Measurements from ENCODE around the gene SYT12. TPM values are rescaled to one million over a fixed set of nuclear protein-coding genes. Genes with fewer than 3 reads are reported as not detected.

Gene SYT12
- total RNA-seq, 1 donor from 2014 or later = 0.44 TPM

- H3K4me3 Mint-ChIP-seq = no peak overlapping the region
- no peak overlapping the region for H3K27ac Mint-ChIP-seq (ENCODE audit: unreplicated experiment)
- peaks cover 11% of the 10 kb centered on the region for H3K27me3 Mint-ChIP-seq (ENCODE audit: low read depth)
- TF ChIP-seq, protein P1, sequence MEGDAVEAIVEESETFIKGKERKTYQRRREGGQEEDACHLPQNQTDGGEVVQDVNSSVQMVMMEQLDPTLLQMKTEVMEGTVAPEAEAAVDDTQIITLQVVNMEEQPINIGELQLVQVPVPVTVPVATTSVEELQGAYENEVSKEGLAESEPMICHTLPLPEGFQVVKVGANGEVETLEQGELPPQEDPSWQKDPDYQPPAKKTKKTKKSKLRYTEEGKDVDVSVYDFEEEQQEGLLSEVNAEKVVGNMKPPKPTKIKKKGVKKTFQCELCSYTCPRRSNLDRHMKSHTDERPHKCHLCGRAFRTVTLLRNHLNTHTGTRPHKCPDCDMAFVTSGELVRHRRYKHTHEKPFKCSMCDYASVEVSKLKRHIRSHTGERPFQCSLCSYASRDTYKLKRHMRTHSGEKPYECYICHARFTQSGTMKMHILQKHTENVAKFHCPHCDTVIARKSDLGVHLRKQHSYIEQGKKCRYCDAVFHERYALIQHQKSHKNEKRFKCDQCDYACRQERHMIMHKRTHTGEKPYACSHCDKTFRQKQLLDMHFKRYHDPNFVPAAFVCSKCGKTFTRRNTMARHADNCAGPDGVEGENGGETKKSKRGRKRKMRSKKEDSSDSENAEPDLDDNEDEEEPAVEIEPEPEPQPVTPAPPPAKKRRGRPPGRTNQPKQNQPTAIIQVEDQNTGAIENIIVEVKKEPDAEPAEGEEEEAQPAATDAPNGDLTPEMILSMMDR (conservative IDR thresholded peaks at IDR 0.05) = no peak
- H3K9me3 Mint-ChIP-seq = no peaks in the 10 kb centered on the region
- DNase-seq (ENCODE audit: low read depth, low spot score) = no peak
- no peaks in the 10 kb centered on the region for H3K36me3 Mint-ChIP-seq (ENCODE audit: low read depth)
- no peaks in the 10 kb centered on the region for H3K4me1 Mint-ChIP-seq
Measured at GRCh38 chr11:67031791-67032561, 9.0 kb downstream of the SYT12 start.

DNA sequence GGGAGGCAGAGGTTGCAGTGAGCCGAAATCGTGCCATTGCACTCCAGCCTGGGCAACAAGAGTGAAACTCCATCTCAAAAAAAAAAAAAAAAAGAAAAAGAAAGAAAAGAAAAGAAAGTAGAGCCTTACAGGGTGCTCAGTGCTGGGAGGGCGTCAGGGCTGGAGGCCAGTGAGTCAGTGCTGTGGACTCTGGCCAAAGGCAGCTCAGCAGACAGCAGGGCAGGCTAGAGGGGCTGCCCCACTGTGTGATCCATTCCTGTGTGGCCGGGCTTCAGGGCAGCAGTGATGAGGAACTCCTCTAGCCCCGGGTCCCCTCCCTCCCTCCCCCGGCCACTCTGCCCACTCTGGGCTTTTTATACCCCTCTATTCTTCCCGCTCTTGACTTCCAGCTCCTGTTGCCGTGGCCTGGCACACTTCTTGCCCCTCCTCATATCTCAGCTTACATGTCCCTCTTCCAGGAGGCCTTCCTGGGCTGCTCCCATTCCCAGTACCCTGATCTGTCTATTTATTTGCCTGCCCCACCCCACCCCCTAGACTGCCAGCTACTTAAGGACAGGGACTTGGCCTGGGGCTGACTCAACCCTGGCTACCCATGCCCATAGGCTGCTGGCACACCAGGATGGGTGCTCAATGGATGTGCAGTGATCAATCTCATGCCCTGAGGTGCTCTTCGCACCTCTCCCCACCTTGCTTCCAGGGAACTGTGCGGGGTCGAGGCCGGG, 10.1 kb downstream of the SYT12 start:
- peaks cover 10% of the 10 kb centered on the region for H3K27me3 Mint-ChIP-seq (ENCODE audit: low read depth)
- no peak for DNase-seq (ENCODE audit: low read depth, low spot score)
- H3K27ac Mint-ChIP-seq (ENCODE audit: unreplicated experiment) = no peak overlapping the region
- no peaks in the 10 kb centered on the region for H3K36me3 Mint-ChIP-seq (ENCODE audit: low read depth)
- no peak overlapping the region for H3K4me3 Mint-ChIP-seq
- TF ChIP-seq, protein P1 (conservative IDR thresholded peaks at IDR 0.05) = no peak
- no peaks in the 10 kb centered on the region for H3K9me3 Mint-ChIP-seq
- no peaks in the 10 kb centered on the region for H3K4me1 Mint-ChIP-seq

DNA sequence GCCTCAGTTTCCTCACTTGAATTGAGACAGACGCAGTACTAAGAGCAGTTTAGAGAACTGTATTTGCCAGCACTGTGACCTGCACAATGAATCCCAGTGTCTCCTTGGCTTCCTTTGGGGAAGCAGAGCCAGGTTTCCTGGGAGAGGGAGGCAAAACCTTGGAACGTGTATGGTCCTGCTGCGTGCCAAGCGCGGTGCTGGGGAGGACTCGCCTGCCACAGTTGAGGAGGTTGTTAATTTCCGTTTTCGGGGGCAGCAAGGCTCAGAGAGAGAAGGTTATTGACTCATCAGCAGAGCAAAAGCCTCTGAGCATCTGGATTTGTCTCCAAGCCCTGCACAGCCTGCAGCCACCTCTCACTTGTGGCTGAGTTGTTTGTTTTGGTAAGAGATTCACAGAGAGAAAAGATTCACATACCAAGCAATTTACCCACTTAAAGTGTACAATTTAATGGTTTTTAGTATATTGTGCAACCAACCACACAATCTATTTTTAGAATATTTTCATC, 10.8 kb downstream of the SYT12 start:
- H3K27ac Mint-ChIP-seq (ENCODE audit: unreplicated experiment) = no peak overlapping the region
- H3K4me1 Mint-ChIP-seq = no peaks in the 10 kb centered on the region
- no peak overlapping the region for H3K4me3 Mint-ChIP-seq
- DNase-seq (ENCODE audit: low read depth, low spot score) = no peak
- no peaks in the 10 kb centered on the region for H3K9me3 Mint-ChIP-seq
- peaks cover 10% of the 10 kb centered on the region for H3K27me3 Mint-ChIP-seq (ENCODE audit: low read depth)
- TF ChIP-seq, protein P1 (conservative IDR thresholded peaks at IDR 0.05) = no peak
- no peaks in the 10 kb centered on the region for H3K36me3 Mint-ChIP-seq (ENCODE audit: low read depth)

- Mint-ChIP-seq H3K9me3 (no peaks in the 10 kb centered on the region), H3K36me3 (ENCODE audit: low read depth) (no peaks in the 10 kb centered on the region), H3K4me1 (no peaks in the 10 kb centered on the region), H3K4me3 (no peak overlapping the region), H3K27ac (ENCODE audit: unreplicated experiment) (no peak overlapping the region), H3K27me3 (ENCODE audit: low read depth) (peaks cover 10% of the 10 kb centered on the region)
- no peak for DNase-seq (ENCODE audit: low read depth, low spot score)
- TF ChIP-seq, protein P1 (conservative IDR thresholded peaks at IDR 0.05) = no peak
Measured at GRCh38 chr11:67034350-67034749, 11.4 kb downstream of the SYT12 start.

DNA sequence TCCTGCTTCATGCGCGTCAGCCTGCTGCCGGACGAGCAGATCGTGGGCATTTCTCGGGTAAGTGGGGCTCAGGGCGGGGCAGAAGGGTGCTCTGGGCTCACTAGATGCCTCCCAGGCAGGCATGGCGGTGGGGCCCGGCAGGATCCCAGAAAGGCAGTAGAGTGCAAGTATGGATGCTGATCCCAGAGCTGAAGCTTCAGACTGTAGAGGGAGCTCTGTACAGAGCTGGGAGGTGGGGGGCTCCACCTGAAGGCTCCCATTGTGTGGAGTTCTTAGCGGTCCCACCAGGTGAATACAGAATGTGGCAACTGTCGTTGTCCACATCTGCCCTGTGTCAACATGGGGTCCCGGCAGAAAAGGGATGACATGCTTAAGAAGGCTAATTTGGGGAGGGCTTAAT, 17.2 kb downstream of the SYT12 start:
- H3K4me1 Mint-ChIP-seq = no peaks in the 10 kb centered on the region
- no peaks in the 10 kb centered on the region for H3K36me3 Mint-ChIP-seq (ENCODE audit: low read depth)
- no peak for DNase-seq (ENCODE audit: low read depth, low spot score)
- no peak overlapping the region for H3K4me3 Mint-ChIP-seq
- H3K9me3 Mint-ChIP-seq = no peaks in the 10 kb centered on the region
- H3K27me3 Mint-ChIP-seq (ENCODE audit: low read depth) = no peaks in the 10 kb centered on the region
- TF ChIP-seq, protein P1 (conservative IDR thresholded peaks at IDR 0.05) = no peak
- peak overlapping the region; percentile 12 for H3K27ac Mint-ChIP-seq (ENCODE audit: unreplicated experiment)

Measured in neural crest cell (in vitro differentiated cells).